ENCODE results near the gene C1QTNF5. TPM values are rescaled to one million over a fixed set of nuclear protein-coding genes. Genes with fewer than 3 reads are reported as not detected.

C1QTNF5 gene
- total RNA-seq (10 to 100 TPM; 20.0 to 33.3 TPM), polyA plus RNA-seq (ENCODE audit: insufficient read length in 6 of 6) (10 to 100 TPM; 39.7 to 52.0 (median 46.2) TPM)
- long read RNA-seq, donor 1, transcript C1QTNF5-202 (3 exons, 1,356 nt): minor isoform, 27 of 69 reads
- long read RNA-seq, donor 1, transcript C1QTNF5-203 (2 exons, 1,046 nt): major isoform, 38 of 69 reads
- long read RNA-seq, donor 1, partial matches to known transcripts: 0 of 69 reads
- long read RNA-seq, donor 1, other reads (novel, unspliced or antisense): 0 of 69 reads
- long read RNA-seq, donor 2, transcript C1QTNF5-202 (3 exons, 1,356 nt): major isoform, 26 of 46 reads
- long read RNA-seq, donor 2, transcript C1QTNF5-203 (2 exons, 1,046 nt): minor isoform, 19 of 46 reads
- long read RNA-seq, donor 2, partial matches to known transcripts: 0 of 46 reads
- long read RNA-seq, donor 2, other reads (novel, unspliced or antisense): 0 of 46 reads
- long read RNA-seq, donor 3, transcript C1QTNF5-203 (2 exons, 1,046 nt): major isoform, 24 of 40 reads
- long read RNA-seq, donor 3, transcript C1QTNF5-202 (3 exons, 1,356 nt): minor isoform, 16 of 40 reads
- long read RNA-seq, donor 3, partial matches to known transcripts: 0 of 40 reads
- long read RNA-seq, donor 3, other reads (novel, unspliced or antisense): 0 of 40 reads
- long read RNA-seq, donor 4, partial matches to known transcripts: 0 of 1 reads
- long read RNA-seq, donor 4, other reads (novel, unspliced or antisense): 0 of 1 reads
- long read RNA-seq, donor 5, transcript C1QTNF5-202 (3 exons, 1,356 nt): minor isoform, 14 of 37 reads
- long read RNA-seq, donor 5, transcript C1QTNF5-203 (2 exons, 1,046 nt): major isoform, 22 of 37 reads
- long read RNA-seq, donor 5, partial matches to known transcripts: 0 of 37 reads
- long read RNA-seq, donor 5, other reads (novel, unspliced or antisense): 0 of 37 reads
- long read RNA-seq, donor 6, transcript C1QTNF5-202 (3 exons, 1,356 nt): minor isoform, 24 of 54 reads
- long read RNA-seq, donor 6, transcript C1QTNF5-203 (2 exons, 1,046 nt): major isoform, 29 of 54 reads
- long read RNA-seq, donor 6, partial matches to known transcripts: 0 of 54 reads
- long read RNA-seq, donor 6, other reads (novel, unspliced or antisense): 0 of 54 reads
- long read RNA-seq, donor 7, transcript C1QTNF5-202 (3 exons, 1,356 nt): major isoform, 17 of 24 reads
- long read RNA-seq, donor 7, transcript C1QTNF5-203 (2 exons, 1,046 nt): minor isoform, 7 of 24 reads
- long read RNA-seq, donor 7, partial matches to known transcripts: 0 of 24 reads
- long read RNA-seq, donor 7, other reads (novel, unspliced or antisense): 0 of 24 reads
- long read RNA-seq, donor 8, transcript C1QTNF5-202 (3 exons, 1,356 nt): major isoform, 32 of 49 reads
- long read RNA-seq, donor 8, transcript C1QTNF5-203 (2 exons, 1,046 nt): minor isoform, 12 of 49 reads
- long read RNA-seq, donor 8, partial matches to known transcripts: 5 of 49 reads
- long read RNA-seq, donor 8, other reads (novel, unspliced or antisense): 0 of 49 reads
- long read RNA-seq, donor 9: 0 reads
- long read RNA-seq, donor 10, partial matches to known transcripts: 0 of 3 reads
- long read RNA-seq, donor 10, other reads (novel, unspliced or antisense): 0 of 3 reads
- long read RNA-seq, donor 11, transcript C1QTNF5-202 (3 exons, 1,356 nt): minor isoform, 18 of 42 reads
- long read RNA-seq, donor 11, transcript C1QTNF5-203 (2 exons, 1,046 nt): major isoform, 24 of 42 reads
- long read RNA-seq, donor 11, partial matches to known transcripts: 0 of 42 reads
- long read RNA-seq, donor 11, other reads (novel, unspliced or antisense): 0 of 42 reads
- long read RNA-seq, donor 12, transcript C1QTNF5-202 (3 exons, 1,356 nt): major isoform, 17 of 27 reads
- long read RNA-seq, donor 12, transcript C1QTNF5-203 (2 exons, 1,046 nt): minor isoform, 9 of 27 reads
- long read RNA-seq, donor 12, partial matches to known transcripts: 0 of 27 reads
- long read RNA-seq, donor 12, other reads (novel, unspliced or antisense): 0 of 27 reads

- Histone ChIP-seq H3K4me1 (peaks cover 15 to 54% of the 10 kb centered on the region in 2 donors), H3K9me3 (no peaks in the 10 kb centered on the region), H3K27ac (peak within 1 kb of the TSS; percentile 86 to 89), H3K4me3 (peak within 1 kb of the TSS; percentile 51 to 53), H3K36me3 (peaks cover 0 to 5% of the 10 kb centered on the region in 2 donors), H3K27me3 (peaks cover 7 to 54% of the 10 kb centered on the region in 2 donors)
- DNase-seq (peak in 3 of 4 donors; percentile 74 to 94 (median 90)), ATAC-seq (peak; percentile 54)
- TF ChIP-seq CTCF (IDR thresholded peaks at IDR 0.05): no peak
- intact Hi-C loops (cut with DNase I): no loop called here
These were observed at the start of gene C1QTNF5 for GRCh38 chr11:119340335-119341221. TSS of gene C1QTNF5 (minus strand) at chr11:119340883. CDS start at chr11:119340397, 486 bp downstream.

- H3K9me3 ChIP-seq: no peaks in the 10 kb centered on the region
- ATAC-seq (no peak), DNase-seq (no peak)
- H3K27me3 ChIP-seq: peaks cover 0 to 3% of the 10 kb centered on the region in 2 donors
- no peak overlapping the region for H3K27ac ChIP-seq
- no peak for TF ChIP-seq CTCF (IDR thresholded peaks at IDR 0.05)
- no peaks in the 10 kb centered on the region for H3K36me3 ChIP-seq
- no peaks in the 10 kb centered on the region for H3K4me1 ChIP-seq
- intact Hi-C loops (cut with DNase I): no loop called here
- no peak overlapping the region for H3K4me3 ChIP-seq
These were observed 49.0 kb upstream of the C1QTNF5 start for GRCh38 chr11:119389611-119390254.

GRCh38 chr11:119388103-119388502 lies 47.4 kb upstream of the C1QTNF5 start:
- ATAC-seq (no peak), DNase-seq (no peak)
- Histone ChIP-seq H3K4me1 (no peaks in the 10 kb centered on the region), H3K27ac (no peak overlapping the region), H3K27me3 (no peaks in the 10 kb centered on the region), H3K4me3 (no peak overlapping the region), H3K9me3 (no peaks in the 10 kb centered on the region), H3K36me3 (no peaks in the 10 kb centered on the region)
- no peak for TF ChIP-seq CTCF (IDR thresholded peaks at IDR 0.05)
- intact Hi-C loops (cut with DNase I): no loop called here

All from left lung (tissue), 14 donors.